GM12864 (cell line): ENCODE measurements around the gene ELMO2.

ENCODE experiments used
- DNase-seq: peaks from one replicate; pipeline ENCODE4 v3.0.0-alpha.2; 2011; ENCODE audit warnings: low read depth
- H3K4me3 ChIP-seq: 2 replicates; pipeline ENCODE4 v1.5.1; 2011; ENCODE audit warnings: mild to moderate bottlenecking, low read depth, low read length, control low read depth
- CTCF ChIP-seq: IDR thresholded peaks from 2 replicates; pipeline ENCODE4 v1.5.1; 2011; ENCODE audit warnings: low read depth, mild to moderate bottlenecking, moderate library complexity, low read length, control low read depth, inconsistent platforms; ENCODE audit errors: missing control alignments

The ELMO2 gene

DNA sequence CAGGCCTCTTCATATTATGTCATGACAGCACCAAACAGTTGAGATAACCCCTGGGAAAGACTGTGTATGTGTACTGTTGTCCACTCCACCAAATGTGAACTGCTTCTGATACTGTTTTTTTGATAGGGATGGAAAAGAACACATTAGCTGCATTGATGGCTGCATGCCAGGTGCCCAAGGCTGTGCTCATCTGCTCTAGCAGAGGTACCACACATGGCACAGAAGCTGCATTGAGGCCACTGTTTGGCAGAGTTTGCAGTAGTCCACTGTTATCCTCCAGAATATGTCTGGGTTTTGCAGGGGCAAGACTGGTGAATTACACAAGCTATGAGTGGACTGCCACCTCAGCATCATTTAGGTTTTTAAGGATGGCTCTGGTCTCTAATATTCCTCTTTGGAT lies 28.2 kb upstream of the ELMO2 start:
- no peak for TF ChIP-seq CTCF
- no peak overlapping the region for H3K4me3 ChIP-seq

GRCh38 chr20:46433051-46433450 lies 26.6 kb upstream of the ELMO2 start:
- TF ChIP-seq CTCF = no peak
- DNase-seq = no peak
- no peak overlapping the region for H3K4me3 ChIP-seq

More for the DNA sequence above, 28.2 kb upstream of the ELMO2 start:
- no peak for DNase-seq

DNA sequence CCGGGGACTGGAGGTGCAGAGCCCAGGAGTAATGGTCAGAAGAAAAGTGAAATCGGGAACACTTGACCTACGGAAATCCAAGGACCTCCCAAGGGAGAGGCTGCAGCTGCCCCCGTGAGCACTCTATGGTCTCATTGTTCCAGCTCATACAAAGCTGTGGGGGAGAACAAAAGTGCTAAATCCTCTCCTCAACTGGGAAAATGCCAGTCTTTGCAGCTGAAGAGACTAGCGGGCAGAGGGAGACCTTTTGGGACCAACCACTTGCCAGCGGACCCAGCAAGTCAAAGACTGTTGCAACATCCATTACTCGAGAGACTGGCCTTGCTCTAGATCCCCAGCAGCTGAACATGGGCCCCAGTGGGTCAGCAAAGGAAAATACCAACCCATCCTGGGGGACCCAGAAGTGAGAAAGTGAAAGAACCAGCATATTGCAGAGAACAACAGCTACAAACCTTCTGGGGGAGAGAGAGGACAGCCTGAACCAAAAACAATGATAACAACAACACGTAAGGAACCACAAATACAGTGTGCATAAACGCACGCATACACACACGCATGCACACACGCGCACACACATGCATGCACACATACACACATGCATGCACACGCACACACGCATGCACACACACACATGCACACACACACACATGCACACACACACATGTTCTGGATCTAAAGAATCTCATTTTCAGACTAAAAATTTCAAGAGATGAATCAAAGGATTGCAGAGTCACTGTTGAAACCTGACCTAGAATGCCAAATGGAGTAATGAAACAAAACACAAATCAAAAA lies 24.7 kb upstream of the ELMO2 start:
- TF ChIP-seq CTCF = no peak
- DNase-seq = no peak
- no peak overlapping the region for H3K4me3 ChIP-seq

- no peak for TF ChIP-seq CTCF
- DNase-seq = no peak
- no peak overlapping the region for H3K4me3 ChIP-seq
Observed at GRCh38 chr20:46427384-46427783, 21.0 kb upstream of the ELMO2 start.

DNA sequence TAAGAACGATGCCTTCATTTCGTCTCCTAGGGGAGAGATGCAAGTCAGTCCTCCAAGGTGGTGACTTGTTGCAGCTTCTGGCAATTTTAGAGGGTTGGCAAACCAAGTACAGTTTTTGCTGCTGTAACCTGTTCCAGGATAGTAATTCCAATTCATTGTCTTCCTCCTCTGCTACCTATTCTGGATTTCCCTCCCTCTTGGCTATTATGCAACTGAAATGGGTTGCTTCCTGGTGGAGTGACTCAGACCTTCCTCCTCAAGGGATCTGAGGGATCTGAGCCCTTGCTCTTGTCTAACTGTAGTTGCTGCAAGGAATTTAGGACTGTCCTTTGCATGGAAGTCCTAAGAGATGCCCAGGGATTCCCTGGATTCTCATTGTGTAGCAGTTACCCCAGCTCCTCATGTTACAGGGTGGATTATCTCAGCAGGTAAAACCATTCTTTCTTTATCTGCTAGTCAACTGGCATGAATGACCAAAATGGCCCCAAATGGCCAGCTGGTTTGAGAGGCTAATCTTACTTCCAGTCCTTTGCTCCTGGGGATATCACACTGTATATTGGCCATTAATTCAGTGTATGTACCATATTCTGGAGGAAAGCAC lies 17.6 kb upstream of the ELMO2 start:
- TF ChIP-seq CTCF = no peak
- no peak overlapping the region for H3K4me3 ChIP-seq
- no peak for DNase-seq

- DNase-seq = no peak
- no peak overlapping the region for H3K4me3 ChIP-seq
- no peak for TF ChIP-seq CTCF
Observed at GRCh38 chr20:46423342-46423741, 16.9 kb upstream of the ELMO2 start.

DNA sequence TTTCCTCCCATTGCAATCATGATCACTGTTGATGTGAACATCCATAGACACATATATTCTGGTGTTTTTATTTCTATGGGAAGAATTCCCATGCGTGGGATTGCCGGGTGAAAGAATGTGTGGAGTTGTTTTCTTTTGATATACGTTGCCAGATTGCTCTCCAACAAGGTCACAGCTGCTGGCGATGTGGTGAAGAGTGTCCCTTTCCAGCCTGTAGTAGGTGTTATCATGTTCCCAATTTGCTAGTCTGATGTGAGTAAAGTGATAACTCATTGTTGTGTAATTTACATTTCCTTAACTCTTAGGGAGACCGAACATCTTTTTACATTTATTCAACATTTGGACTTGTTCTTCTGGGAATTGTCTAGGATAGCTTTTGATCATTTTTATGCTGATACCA lies 14.5 kb upstream of the ELMO2 start:
- no peak for TF ChIP-seq CTCF
- no peak for DNase-seq
- no peak overlapping the region for H3K4me3 ChIP-seq
